Epithelial cell of prostate (primary cell): ENCODE data around the gene TXLNA.

Experiments used
- DNase-seq: peaks from one replicate; pipeline ENCODE4 v3.0.0-alpha.2; 2011; ENCODE audit warnings: low read depth, low spot score
- H3K27ac ChIP-seq: fragments of 450-650 bp; 2 replicates; pipeline ENCODE4 v1.5.1; 2017; ENCODE audit warnings: mild to moderate bottlenecking

The TXLNA gene

GRCh38 chr1:32205401-32206370 is 26.2 kb downstream of the TXLNA start, which contains the start of gene IQCC:
IQCC (plus strand) TSS chr1:32205671; CDS start chr1:32205682, 11 bp downstream.
- no peak for DNase-seq
- no peak within 1 kb of the TSS for H3K27ac ChIP-seq

DNA sequence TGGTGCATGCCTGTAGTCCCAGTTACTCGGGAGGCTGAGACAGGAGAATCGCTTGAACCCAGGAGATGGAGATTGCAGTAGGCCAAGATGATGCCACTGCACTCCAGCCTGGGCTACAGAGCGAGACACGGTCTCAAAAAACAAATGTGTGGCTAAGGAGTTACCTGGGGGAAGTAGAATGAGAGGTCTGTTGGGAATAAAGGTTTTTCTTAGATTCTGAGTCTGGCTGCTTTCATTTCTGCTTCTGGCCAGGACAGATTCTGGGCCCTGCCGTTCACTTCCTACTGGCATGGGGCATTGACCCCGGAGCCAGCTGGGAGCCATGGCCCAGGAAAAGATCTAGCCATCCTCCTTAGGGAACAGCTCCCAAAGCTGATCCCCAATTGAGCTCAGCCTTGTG is 29.0 kb downstream of the TXLNA start:
- H3K27ac ChIP-seq = no peak overlapping the region
- DNase-seq = no peak

- H3K27ac ChIP-seq = no peak within 1 kb of the TSS
- DNase-seq = no peak
These were observed 29.4 kb downstream of the TXLNA start, which contains the start of gene DCDC2B for GRCh38 chr1:32208891-32209328. DCDC2B (plus strand) TSS chr1:32209089; CDS start chr1:32209094, 5 bp downstream.

- peak overlapping the region; percentile 93 for H3K27ac ChIP-seq
- peak; percentile 29 for DNase-seq
These were observed 36.4 kb downstream of the TXLNA start for GRCh38 chr1:32215629-32216480.

- H3K27ac ChIP-seq = peak overlapping the region; percentile 93
- no peak for DNase-seq
These were observed 37.1 kb downstream of the TXLNA start for GRCh38 chr1:32216566-32216965.

- no peak overlapping the region for H3K27ac ChIP-seq
These were observed 39.5 kb downstream of the TXLNA start for GRCh38 chr1:32219022-32219421.

DNA sequence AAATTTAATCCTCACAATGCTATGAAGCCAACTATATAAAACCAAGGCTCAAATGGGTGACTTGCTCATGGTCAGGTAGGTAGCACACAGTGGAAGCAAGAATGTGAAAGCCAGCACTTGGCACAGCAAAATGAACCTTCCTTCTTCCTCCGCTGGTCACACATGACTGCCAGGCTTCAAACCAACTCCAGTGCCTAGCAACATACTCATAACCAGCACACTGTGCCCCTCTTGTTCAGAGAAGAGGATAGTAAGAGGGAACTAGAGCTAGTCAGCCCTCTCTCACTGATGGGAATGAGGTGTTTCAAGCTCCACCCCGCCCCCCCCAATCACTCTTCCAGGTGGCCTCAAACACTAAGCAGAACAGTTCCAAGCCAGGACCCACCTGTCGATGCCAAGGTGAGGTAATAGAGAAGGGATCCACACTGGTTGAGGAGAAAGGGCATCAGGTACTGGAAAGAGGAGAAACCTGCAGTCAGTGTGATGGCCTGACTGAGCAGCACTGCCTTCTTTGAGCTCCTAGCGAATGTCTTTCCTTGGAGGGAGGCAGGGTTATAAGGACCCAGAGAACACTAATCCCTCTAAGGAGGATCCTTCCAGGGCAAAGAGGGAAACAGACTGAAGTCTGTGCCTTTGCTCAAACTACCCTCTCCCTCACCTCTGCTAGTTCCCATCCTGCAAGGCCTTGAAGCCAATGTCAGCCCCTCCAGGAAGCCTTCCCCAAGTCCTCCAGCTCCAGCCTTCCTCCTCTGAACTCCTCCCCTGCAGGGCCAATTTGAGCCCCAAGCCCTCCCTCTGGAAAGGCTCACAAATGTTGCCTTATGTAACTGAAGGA is 41.5 kb downstream of the TXLNA start:
- no peak for DNase-seq

More at GRCh38 chr1:32219022-32219421, 39.5 kb downstream of the TXLNA start:
- DNase-seq = no peak

GRCh38 chr1:32221581-32221979 is 42.1 kb downstream of the TXLNA start:
- DNase-seq = no peak
- peak overlapping the region; percentile 72 for H3K27ac ChIP-seq

More for the DNA sequence above, 41.5 kb downstream of the TXLNA start:
- H3K27ac ChIP-seq = peak overlapping the region; percentile 72

- peak; percentile 54 for DNase-seq
These were observed 42.7 kb downstream of the TXLNA start, which contains the start of the genes EIF3I and TMEM234 for GRCh38 chr1:32221980-32222755. EIF3I (plus strand) TSS chr1:32222407; CDS start chr1:32222442, 35 bp downstream. TMEM234 (minus strand) TSS chr1:32222353; CDS start chr1:32222322, 31 bp downstream.

DNA sequence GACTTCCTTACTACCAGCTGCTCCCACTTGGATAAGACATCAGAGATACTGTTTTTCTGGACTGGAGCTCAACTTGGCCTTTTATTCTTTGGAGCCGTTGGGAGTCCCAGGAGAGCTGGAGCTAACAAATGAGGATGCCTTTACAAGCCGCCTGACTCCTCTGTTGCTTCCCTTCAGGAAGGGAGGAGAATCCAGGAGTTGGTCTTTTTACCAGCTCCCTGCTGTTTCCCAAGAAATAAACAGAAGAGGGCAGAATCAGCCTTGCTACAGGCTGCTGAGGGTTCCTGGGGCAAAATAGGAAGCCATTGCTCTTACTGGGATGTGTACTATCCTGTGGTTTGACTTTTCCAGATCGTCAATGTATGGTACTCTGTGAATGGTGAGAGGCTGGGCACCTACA is 44.2 kb downstream of the TXLNA start:
- H3K27ac ChIP-seq = peak overlapping the region; percentile 72
- DNase-seq = no peak

More at GRCh38 chr1:32221980-32222755, 42.7 kb downstream of the TXLNA start, which contains the start of the genes EIF3I and TMEM234:
- H3K27ac ChIP-seq = peak within 1 kb of the TSS; percentile 72

DNA sequence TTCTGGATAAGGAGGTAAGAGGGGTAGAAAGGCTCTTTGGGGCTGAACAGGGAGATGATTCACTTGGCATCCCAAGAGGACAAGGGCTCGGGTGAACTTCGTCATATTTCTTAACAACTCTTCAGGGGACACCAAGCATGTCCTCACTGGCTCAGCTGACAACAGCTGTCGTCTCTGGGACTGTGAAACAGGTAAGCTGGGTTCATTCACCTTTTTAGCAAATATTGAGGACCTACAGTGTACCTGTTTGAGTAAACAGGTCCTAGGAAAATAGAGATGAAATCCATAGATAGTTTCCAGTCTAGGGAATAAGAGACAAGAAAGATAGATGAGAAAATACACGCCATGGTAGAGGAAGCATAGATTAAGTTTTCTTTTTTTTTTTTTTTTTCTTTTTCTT is 44.8 kb downstream of the TXLNA start:
- no peak for DNase-seq
- H3K27ac ChIP-seq = no peak overlapping the region

- DNase-seq = no peak
- H3K27ac ChIP-seq = no peak overlapping the region
These were observed 49.3 kb downstream of the TXLNA start for GRCh38 chr1:32228771-32229170.

DNA sequence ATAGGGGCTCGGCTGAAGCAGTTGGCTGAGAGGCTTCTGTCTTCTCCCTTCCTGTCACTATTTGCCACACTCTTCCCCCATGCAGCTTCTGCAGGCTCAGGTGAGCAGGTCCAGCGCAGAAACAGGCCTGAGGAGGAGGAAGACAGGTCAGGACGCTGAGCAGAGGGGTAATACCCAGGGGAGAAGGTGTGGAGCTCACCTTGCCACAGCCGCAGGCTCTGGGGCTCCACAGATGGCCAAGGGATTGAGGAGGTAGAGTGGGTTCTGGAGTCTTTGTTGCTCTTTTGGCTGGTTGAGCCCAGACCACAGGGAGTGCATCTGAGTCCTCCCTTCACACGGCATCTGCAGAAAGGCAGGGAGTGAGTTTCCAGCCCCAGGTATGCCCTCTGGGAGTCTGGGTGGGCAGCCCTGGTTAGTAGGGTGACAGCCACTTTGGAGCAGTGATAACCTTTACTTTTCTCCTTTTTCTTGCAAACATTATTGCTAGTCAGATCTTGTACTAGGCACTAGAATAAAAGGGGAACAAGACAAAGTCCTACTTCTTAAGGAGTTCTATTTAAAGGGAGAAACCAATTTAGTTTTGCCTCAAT is 52.5 kb downstream of the TXLNA start:
- DNase-seq = no peak

GRCh38 chr1:32232558-32233304 is 53.3 kb downstream of the TXLNA start:
- no peak for DNase-seq
- no peak overlapping the region for H3K27ac ChIP-seq

More for the DNA sequence above, 52.5 kb downstream of the TXLNA start:
- no peak overlapping the region for H3K27ac ChIP-seq

GRCh38 chr1:32234792-32235191 is 55.3 kb downstream of the TXLNA start:
- peak overlapping the region; percentile 83 for H3K27ac ChIP-seq
- DNase-seq = no peak

DNA sequence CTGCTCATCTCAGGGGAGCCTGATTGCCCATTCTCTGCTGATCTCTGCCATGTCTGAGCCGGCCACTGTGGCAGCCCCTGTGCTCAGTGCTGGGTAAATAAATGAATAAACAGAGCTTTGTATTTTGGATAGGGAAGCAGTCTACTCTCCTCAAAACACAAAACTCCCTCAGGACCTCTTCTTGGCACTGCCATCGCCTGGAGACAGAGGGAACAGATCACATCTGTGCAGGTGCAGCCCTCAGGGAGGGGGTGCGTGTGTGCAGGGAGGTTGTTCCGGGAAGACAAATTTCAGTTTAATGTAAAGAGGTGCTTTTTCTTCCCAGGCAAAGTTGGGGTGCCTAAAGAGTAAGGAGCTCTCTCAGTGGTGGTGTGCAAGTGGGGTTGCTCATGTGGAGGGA is 59.9 kb downstream of the TXLNA start:
- H3K27ac ChIP-seq = no peak overlapping the region
- DNase-seq = no peak

GRCh38 chr1:32239790-32240139 is 60.3 kb downstream of the TXLNA start:
- no peak for DNase-seq
- H3K27ac ChIP-seq = no peak overlapping the region
